ENCODE results near the gene SETBP1. TPM values are rescaled to one million over a fixed set of nuclear protein-coding genes. Genes with fewer than 3 reads are reported as not detected.

Gene SETBP1
- total RNA-seq, 1 donor from 2014 or later: 131 TPM

DNA sequence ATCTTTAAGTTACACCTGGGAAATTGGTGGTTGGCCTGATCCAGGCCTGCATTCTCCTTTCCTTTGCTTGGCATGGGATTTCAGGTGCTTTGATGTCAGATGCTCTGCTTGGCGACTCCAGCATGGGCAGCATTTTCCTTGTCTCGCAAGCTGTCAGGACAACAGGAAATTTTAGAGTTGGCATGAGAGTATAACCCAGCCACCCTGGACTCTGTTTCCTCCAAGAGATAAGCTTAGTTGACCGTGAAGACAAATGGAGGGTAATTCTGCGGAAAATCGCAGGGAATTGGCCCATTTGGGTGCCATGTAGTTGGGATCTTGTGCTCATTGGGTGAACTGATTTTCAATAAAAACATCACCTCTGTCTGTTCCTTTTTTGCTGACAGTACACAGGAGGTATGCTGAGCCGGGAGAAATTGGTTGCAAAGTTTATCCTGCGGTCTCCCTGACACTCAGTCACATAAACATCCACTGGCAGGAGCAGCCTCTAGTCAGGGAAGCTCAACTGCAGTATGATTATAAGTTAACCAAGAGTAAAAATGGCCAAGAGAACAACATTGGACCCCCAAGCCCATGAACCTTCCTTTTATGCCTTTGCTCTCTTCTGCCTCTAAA is 409.9 kb downstream of the SETBP1 start:
- Mint-ChIP-seq H3K27ac (ENCODE audit: unreplicated experiment) (no peak overlapping the region), H3K9me3 (ENCODE audit: unreplicated experiment) (no peaks in the 10 kb centered on the region)
- TF ChIP-seq, protein P1, sequence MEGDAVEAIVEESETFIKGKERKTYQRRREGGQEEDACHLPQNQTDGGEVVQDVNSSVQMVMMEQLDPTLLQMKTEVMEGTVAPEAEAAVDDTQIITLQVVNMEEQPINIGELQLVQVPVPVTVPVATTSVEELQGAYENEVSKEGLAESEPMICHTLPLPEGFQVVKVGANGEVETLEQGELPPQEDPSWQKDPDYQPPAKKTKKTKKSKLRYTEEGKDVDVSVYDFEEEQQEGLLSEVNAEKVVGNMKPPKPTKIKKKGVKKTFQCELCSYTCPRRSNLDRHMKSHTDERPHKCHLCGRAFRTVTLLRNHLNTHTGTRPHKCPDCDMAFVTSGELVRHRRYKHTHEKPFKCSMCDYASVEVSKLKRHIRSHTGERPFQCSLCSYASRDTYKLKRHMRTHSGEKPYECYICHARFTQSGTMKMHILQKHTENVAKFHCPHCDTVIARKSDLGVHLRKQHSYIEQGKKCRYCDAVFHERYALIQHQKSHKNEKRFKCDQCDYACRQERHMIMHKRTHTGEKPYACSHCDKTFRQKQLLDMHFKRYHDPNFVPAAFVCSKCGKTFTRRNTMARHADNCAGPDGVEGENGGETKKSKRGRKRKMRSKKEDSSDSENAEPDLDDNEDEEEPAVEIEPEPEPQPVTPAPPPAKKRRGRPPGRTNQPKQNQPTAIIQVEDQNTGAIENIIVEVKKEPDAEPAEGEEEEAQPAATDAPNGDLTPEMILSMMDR (IDR thresholded peaks at IDR 0.05; ENCODE audit: unreplicated experiment): no peak

DNA sequence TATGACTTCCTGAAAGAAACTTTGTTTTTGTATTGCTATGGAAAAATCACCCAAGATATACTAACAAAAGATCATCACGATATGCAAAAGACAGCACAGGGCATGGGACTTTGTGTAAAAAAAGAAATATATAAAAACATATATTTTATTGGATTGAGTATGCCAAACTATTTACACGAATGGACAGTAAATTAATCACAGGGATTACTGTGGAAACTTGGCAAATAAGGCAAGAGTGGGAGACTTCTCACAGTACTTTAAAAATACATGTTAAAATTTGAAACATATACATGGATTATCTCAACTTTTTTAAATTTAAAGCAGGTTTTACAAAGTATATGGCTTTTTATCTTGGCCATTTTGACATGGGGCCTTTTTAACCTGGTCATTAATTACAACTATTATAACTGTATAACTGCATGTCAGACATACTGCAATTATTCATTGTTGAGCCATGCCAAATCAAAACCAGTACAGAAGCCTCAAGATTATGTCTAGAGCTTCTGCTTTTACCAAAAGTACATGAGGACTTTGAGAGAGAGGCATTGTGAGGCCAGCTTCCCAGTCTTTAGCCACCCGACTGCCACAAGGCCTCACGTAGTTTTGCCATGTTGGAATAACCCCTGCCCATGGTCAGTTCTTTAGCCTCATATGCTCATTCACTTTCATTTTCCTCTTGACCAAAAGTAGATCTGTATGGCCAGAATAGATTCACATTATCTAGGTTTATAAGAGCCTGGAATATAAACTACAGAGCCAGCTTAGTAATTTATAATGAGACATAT is 419.8 kb downstream of the SETBP1 start:
- no peak overlapping the region for H3K27ac Mint-ChIP-seq (ENCODE audit: unreplicated experiment)
- peaks cover 3% of the 10 kb centered on the region for H3K27me3 Mint-ChIP-seq (ENCODE audit: unreplicated experiment)
- no peaks in the 10 kb centered on the region for H3K36me3 Mint-ChIP-seq (ENCODE audit: low read depth, unreplicated experiment)
- H3K4me3 Mint-ChIP-seq (ENCODE audit: unreplicated experiment): no peak overlapping the region
- TF ChIP-seq, protein P1 (IDR thresholded peaks at IDR 0.05; ENCODE audit: unreplicated experiment): no peak
- DNase-seq (ENCODE audit: low spot score): no peak
- peaks cover 4% of the 10 kb centered on the region for H3K9me3 Mint-ChIP-seq (ENCODE audit: unreplicated experiment)
- no peaks in the 10 kb centered on the region for H3K4me1 Mint-ChIP-seq (ENCODE audit: unreplicated experiment)

More for the DNA sequence above, 409.9 kb downstream of the SETBP1 start:
- no peak for DNase-seq (ENCODE audit: low spot score)
- Mint-ChIP-seq H3K27me3 (ENCODE audit: unreplicated experiment) (peaks cover 5% of the 10 kb centered on the region), H3K4me1 (ENCODE audit: unreplicated experiment) (no peaks in the 10 kb centered on the region), H3K4me3 (ENCODE audit: unreplicated experiment) (no peak overlapping the region), H3K36me3 (ENCODE audit: low read depth, unreplicated experiment) (no peaks in the 10 kb centered on the region)

DNA sequence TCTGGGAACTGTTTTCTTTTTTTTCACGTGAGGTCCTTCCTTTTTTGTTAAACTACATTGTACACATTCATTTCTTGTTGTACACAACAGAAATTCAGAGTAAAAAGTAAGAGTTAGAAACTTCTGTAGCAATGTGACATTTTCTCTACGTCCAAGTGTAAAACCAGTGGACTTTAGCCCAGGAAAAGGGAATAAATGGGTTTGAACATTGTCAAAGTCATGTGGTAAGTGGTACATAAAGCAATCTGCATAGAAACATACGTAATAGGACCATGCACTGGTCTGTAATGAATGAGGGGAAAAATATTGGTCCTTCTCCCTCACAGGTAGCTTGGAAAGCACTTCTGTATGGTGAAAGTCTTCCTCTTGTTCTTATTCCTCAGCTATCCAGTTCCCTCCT is 421.4 kb downstream of the SETBP1 start:
- Mint-ChIP-seq H3K4me1 (ENCODE audit: unreplicated experiment) (no peaks in the 10 kb centered on the region), H3K27me3 (ENCODE audit: unreplicated experiment) (peaks cover 3% of the 10 kb centered on the region), H3K4me3 (ENCODE audit: unreplicated experiment) (no peak overlapping the region), H3K27ac (ENCODE audit: unreplicated experiment) (no peak overlapping the region), H3K36me3 (ENCODE audit: low read depth, unreplicated experiment) (no peaks in the 10 kb centered on the region), H3K9me3 (ENCODE audit: unreplicated experiment) (peaks cover 4% of the 10 kb centered on the region)
- DNase-seq (ENCODE audit: low spot score): no peak
- TF ChIP-seq, protein P1 (IDR thresholded peaks at IDR 0.05; ENCODE audit: unreplicated experiment): no peak

DNA sequence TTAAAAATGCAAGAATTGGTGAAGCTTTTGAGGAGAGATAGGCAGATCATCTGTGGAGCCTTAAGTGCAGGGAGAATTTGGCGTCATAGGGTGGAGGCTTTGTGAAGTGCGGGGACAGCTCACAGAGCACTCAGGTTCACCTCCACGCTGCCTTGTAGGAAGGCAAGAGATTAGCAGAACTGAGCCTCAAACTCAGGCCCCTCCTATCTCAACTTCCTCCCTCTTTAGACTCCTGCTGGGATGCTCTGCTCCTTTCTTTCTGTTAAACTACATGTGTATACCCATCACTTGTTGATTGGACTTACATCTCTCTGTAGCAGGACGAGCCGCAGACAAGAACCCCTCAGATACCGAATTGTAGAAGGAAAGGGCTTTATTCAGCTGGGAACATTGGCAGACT is 422.2 kb downstream of the SETBP1 start:
- H3K4me1 Mint-ChIP-seq (ENCODE audit: unreplicated experiment): no peaks in the 10 kb centered on the region
- TF ChIP-seq, protein P1 (IDR thresholded peaks at IDR 0.05; ENCODE audit: unreplicated experiment): no peak
- H3K27me3 Mint-ChIP-seq (ENCODE audit: unreplicated experiment): peaks cover 3% of the 10 kb centered on the region
- no peaks in the 10 kb centered on the region for H3K36me3 Mint-ChIP-seq (ENCODE audit: low read depth, unreplicated experiment)
- peaks cover 4% of the 10 kb centered on the region for H3K9me3 Mint-ChIP-seq (ENCODE audit: unreplicated experiment)
- DNase-seq (ENCODE audit: low spot score): no peak
- H3K27ac Mint-ChIP-seq (ENCODE audit: unreplicated experiment): no peak overlapping the region
- no peak overlapping the region for H3K4me3 Mint-ChIP-seq (ENCODE audit: unreplicated experiment)

All from endothelial cell (in vitro differentiated cells).